Thyroid gland (tissue), 4 donors: ENCODE data around the gene ZNF438. TPM values are rescaled to one million over a fixed set of nuclear protein-coding genes. Genes with fewer than 3 reads are reported as not detected.
"Not testable (repeated sequence)": the region's sequence is repeated elsewhere in the genome, so short reads cannot be mapped to it uniquely, and the experiment has no call there.

Experiments used
- DNase-seq, 2 donors: peaks; one replicate each; pipeline ENCODE4 v3.0.0-alpha.2; 2019
- H3K27ac ChIP-seq, 3 donors: fragments of 200-600 bp; sonication (generic); 1 replicate in 2 of 3; 2 replicates in 1 of 3; pipeline ENCODE4 v1.5.1; 2016 to 2019; ENCODE audit warnings: mild to moderate bottlenecking in 1 of 3, moderate library complexity in 1 of 3
- H3K27me3 ChIP-seq: fragments of 200-600 bp; sonication (generic); one replicate; pipeline ENCODE4 v1.5.1; 2019
- H3K36me3 ChIP-seq, 2 donors: fragments of 200-600 bp; sonication (generic); one replicate each; pipeline ENCODE4 v1.5.1; 2016 to 2019
- H3K4me1 ChIP-seq, 2 donors: fragments of 200-600 bp; sonication (generic); one replicate each; pipeline ENCODE4 v1.5.1; 2017 to 2019
- H3K4me3 ChIP-seq, 3 donors: fragments of 200-600 bp; sonication (generic); replicated peaks in 1 of 3; 1 replicate in 2 of 3; 2 replicates in 1 of 3; pipeline ENCODE4 v1.5.1; 2016; ENCODE audit warnings: mild to moderate bottlenecking in 1 of 3
- H3K9me3 ChIP-seq: fragments of 200-600 bp; sonication (generic); one replicate; pipeline ENCODE4 v1.5.1; 2017
- CTCF ChIP-seq, 6 experiments: fragments of 200-600 bp in 3 of 6; fragments of 450-650 bp in 3 of 6; sonication (generic) in 3 of 6; IDR thresholded peaks; one replicate each; pipeline ENCODE4 v1.5.1; 2016 to 2019; ENCODE audit warnings: antibody characterized with exemption in 6 of 6, mild to moderate bottlenecking in 2 of 6, inconsistent platforms in 1 of 6, moderate library complexity in 1 of 6
- POLR2A ChIP-seq, 2 donors: fragments of 450-650 bp; IDR thresholded peaks; one replicate each; pipeline ENCODE4 v1.6.1; 2017; ENCODE audit warnings: antibody characterized with exemption in 2 of 2, mild to moderate bottlenecking in 2 of 2, moderate library complexity in 1 of 2
- WGBS, 2 donors: methylation state at CpG; one replicate each; pipeline ENCODE4 v1.1.5; 2017; 5-methylcytosine and 5-hydroxymethylcytosine counted together
- intact Hi-C: fragments of 100-400 bp; cut with DNase I; formaldehyde crosslinking; loops from one replicate; pipeline ENCODE4 v1.15.1; 2023
- total RNA-seq, 4 donors: library from RNA; depleted of rRNA; stranded (reverse); fragments of >200 nt; gene quantifications; one replicate each; pipeline ENCODE4 v1.2.3, GENCODE V29; 2016

The ZNF438 gene
- total RNA-seq, 4 donors from 2014 or later = 19.2 to 21.8 (median 20.3) TPM

DNA sequence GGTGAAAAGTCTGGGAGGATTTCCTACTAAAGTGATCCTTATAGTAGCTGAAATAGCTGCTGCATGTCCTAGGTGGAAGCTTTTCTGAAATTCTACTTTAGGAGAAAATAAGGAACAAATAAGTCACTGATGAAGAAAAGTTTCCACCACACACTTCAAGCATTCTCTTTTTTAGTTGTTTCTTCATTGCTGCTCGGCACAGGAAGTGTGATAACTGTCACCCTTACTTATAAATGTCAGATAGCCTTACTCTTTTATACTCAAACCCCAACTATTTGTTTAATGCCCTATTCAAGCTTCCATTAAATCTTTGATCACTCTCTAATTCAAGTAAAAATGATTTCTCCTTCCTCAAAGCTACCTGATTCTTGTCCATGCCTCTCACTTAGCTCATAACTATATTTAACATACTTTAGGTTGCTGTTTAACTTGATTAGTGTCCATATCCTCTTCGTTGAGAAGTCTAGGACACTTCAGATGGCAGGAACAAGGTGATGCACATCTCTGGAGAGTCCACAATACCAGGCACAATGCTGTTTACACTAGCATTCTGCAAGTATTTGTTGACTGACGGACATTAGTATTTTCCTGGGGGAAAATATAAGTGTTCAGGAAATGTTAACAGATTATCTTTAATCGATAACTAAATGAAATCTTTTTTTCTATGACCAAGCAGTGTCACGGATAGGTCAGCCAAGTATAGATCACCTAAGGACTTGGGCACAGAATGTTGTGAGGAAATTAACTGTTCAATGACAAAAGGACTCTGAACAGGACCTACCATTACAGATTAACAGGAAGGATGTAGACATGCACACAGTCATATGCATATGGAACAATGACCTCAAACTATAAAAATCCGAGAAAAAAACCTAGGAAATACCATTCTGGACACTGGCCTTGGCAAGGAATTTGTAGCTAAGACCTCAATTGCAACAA, 67.4 kb downstream of the ZNF438 start:
- WGBS, 2 donors = 76 to 79% methylated on average over 6 of the region's 6 CpGs
- Histone ChIP-seq H3K27me3 (no peaks in the 10 kb centered on the region), H3K4me3 (no peak overlapping the region), H3K27ac (no peak overlapping the region), H3K36me3 (no peaks in the 10 kb centered on the region), H3K9me3 (no peaks in the 10 kb centered on the region), H3K4me1 (peaks cover 8 to 10% of the 10 kb centered on the region in 2 donors)
- intact Hi-C loops = no loop called here
- DNase-seq = no peak
- TF ChIP-seq POLR2A (IDR thresholded peaks at IDR 0.05) (no peak), CTCF (IDR thresholded peaks at IDR 0.05) (no peak)

GRCh38 chr10:30962522-30962921, 69.1 kb downstream of the ZNF438 start:
- H3K9me3 ChIP-seq = no peaks in the 10 kb centered on the region
- H3K36me3 ChIP-seq = no peaks in the 10 kb centered on the region
- peaks cover 2 to 4% of the 10 kb centered on the region in 2 donors for H3K4me1 ChIP-seq
- WGBS, 2 donors = 84 to 86% methylated on average over 4 of the region's 4 CpGs
- intact Hi-C loops = no loop called here
- H3K27me3 ChIP-seq = no peaks in the 10 kb centered on the region
- no peak for TF ChIP-seq POLR2A (IDR thresholded peaks at IDR 0.05)
- TF ChIP-seq CTCF (IDR thresholded peaks at IDR 0.05) = no peak
- no peak overlapping the region for H3K27ac ChIP-seq
- no peak for DNase-seq
- no peak overlapping the region for H3K4me3 ChIP-seq

GRCh38 chr10:30959836-30960210, 71.8 kb downstream of the ZNF438 start:
- no peak overlapping the region for H3K4me3 ChIP-seq

DNA sequence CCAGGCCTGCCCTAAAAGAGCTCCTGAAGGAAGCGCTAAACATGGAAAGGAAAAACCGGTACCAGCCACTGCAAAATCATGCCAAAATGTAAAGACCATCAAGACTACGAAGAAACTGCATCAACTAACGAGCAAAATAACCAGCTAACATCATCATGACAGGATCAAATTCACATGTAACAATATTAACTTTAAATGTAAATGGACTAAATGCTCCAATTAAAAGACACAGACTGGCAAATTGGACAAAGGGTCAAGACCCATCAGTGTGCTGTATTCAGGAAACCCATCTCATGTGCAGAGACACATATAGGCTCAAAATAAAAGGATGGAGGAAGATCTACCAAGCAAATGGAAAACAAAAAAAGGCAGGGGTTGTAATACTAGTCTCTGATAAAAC, 82.4 kb downstream of the ZNF438 start:
- H3K36me3 ChIP-seq, intact Hi-C loops, DNase-seq, H3K27ac ChIP-seq, H3K27me3 ChIP-seq, H3K4me1 ChIP-seq, H3K4me3 ChIP-seq, H3K9me3 ChIP-seq: not testable (repeated sequence)
- WGBS, 2 donors = 97% methylated on average over 4 of the region's 4 CpGs

More at GRCh38 chr10:30959836-30960210, 71.8 kb downstream of the ZNF438 start:
- TF ChIP-seq POLR2A (IDR thresholded peaks at IDR 0.05) (no peak), CTCF (IDR thresholded peaks at IDR 0.05) (no peak)
- Histone ChIP-seq H3K27me3 (no peaks in the 10 kb centered on the region), H3K4me1 (peaks cover 0 to 4% of the 10 kb centered on the region in 2 donors), H3K27ac (no peak overlapping the region), H3K9me3 (no peaks in the 10 kb centered on the region), H3K36me3 (no peaks in the 10 kb centered on the region)
- no peak for DNase-seq
- intact Hi-C loops = no loop called here

- TF ChIP-seq CTCF (IDR thresholded peaks at IDR 0.05) (no peak), POLR2A (IDR thresholded peaks at IDR 0.05) (no peak)
- intact Hi-C loops = no loop called here
- WGBS, 2 donors = 93 to 94% methylated on average over 4 of the region's 4 CpGs
- Histone ChIP-seq H3K9me3 (no peaks in the 10 kb centered on the region), H3K27me3 (no peaks in the 10 kb centered on the region), H3K36me3 (no peaks in the 10 kb centered on the region), H3K4me3 (no peak overlapping the region), H3K27ac (no peak overlapping the region), H3K4me1 (peaks cover 0 to 6% of the 10 kb centered on the region in 2 donors)
- DNase-seq = no peak
These were observed 87.7 kb downstream of the ZNF438 start for GRCh38 chr10:30944005-30944404.
